ENCODE data around the gene FTH1. TPM values are rescaled to one million over a fixed set of nuclear protein-coding genes. Genes with fewer than 3 reads are reported as not detected.

FTH1 gene
- polyA plus RNA-seq, 1 of the 3 experiments (the other 2 are of a cell fraction): 1,229 TPM

DNA sequence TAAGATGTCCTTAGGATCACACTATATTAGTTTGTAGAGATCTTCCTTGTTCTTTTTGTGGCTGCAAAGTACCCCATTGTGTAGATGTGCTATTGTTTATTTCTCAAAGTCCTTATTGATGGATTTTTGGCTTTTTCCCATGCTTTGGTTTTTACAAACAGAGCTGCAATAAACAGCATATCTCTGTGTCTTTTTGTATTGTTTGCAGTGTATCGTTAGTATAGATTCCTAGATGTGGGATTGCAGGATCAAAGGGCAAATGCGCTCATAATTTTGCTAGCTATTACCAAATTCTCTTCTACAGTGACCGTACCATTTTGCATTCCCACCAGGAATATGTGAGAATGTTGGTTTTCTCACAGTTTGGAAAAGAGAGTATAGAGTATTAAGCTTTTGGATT is 27.5 kb upstream of the FTH1 start:
- Histone ChIP-seq H3K79me2 (ENCODE audit: insufficient read depth) (no peaks in the 10 kb centered on the region), H3K27ac (ENCODE audit: low read depth in 2 of 2, low read length in 1 of 2) (no peak overlapping the region), H4K20me1 (ENCODE audit: insufficient read depth) (no peaks in the 10 kb centered on the region), H3F3A (replicated peaks; ENCODE audit: insufficient read depth) (no peaks in the 10 kb centered on the region), H2AFZ (ENCODE audit: low read depth) (no peak overlapping the region), H3K9ac (no peak overlapping the region), H3K4me1 (ENCODE audit: control insufficient read depth in 1 of 2, insufficient read depth in 2 of 2, low read depth in 1 of 2, low read length in 1 of 2) (no peaks in the 10 kb centered on the region), H3K36me3 (replicated peaks in 1 of 2; ENCODE audit: control insufficient read depth in 1 of 2, insufficient read depth in 2 of 2, low read length in 1 of 2) (no peaks in the 10 kb centered on the region), H3K4me3 (ENCODE audit: low read depth in 2 of 2, low read length in 1 of 2) (no peak overlapping the region), H3K9me3 (no peaks in the 10 kb centered on the region), H3K27me3 (ENCODE audit: insufficient read depth) (no peaks in the 10 kb centered on the region), H3K9me2 (no peaks in the 10 kb centered on the region), H3K4me2 (no peak overlapping the region)
- CTCF ChIA-PET: interaction anchor here (0.9 to 2.2 kb wide), 3 partner anchors 15 to 113 kb away, joined by 3 to 7 read pairs (median 3); no protein-coding TSS in a partner anchor
- 91% methylated on average over 3 of the region's 3 CpGs for WGBS (ENCODE audit: low lambda C conversion rate)
- DNase-seq: no peak
- TF ChIP-seq, protein P1, sequence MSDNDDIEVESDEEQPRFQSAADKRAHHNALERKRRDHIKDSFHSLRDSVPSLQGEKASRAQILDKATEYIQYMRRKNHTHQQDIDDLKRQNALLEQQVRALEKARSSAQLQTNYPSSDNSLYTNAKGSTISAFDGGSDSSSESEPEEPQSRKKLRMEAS (IDR thresholded peaks at IDR 0.05; ENCODE audit: low read depth): no peak
- TF ChIP-seq, protein P2, sequence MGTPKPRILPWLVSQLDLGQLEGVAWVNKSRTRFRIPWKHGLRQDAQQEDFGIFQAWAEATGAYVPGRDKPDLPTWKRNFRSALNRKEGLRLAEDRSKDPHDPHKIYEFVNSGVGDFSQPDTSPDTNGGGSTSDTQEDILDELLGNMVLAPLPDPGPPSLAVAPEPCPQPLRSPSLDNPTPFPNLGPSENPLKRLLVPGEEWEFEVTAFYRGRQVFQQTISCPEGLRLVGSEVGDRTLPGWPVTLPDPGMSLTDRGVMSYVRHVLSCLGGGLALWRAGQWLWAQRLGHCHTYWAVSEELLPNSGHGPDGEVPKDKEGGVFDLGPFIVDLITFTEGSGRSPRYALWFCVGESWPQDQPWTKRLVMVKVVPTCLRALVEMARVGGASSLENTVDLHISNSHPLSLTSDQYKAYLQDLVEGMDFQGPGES (IDR thresholded peaks at IDR 0.05; ENCODE audit: low read depth, low read length): no peak
- TF ChIP-seq RFX5 (IDR thresholded peaks at IDR 0.05; ENCODE audit: low read length) (no peak), GABPA (IDR thresholded peaks at IDR 0.05; ENCODE audit: low read depth) (no peak), SIN3A (IDR thresholded peaks at IDR 0.05; ENCODE audit: borderline replicate concordance, low read depth, low read length) (no peak), RCOR1 (IDR thresholded peaks at IDR 0.05; ENCODE audit: low read length) (no peak), GATA2 (CRISPR knock-in tag; IDR thresholded peaks at IDR 0.05) (no peak), ELF1 (IDR thresholded peaks at IDR 0.05) (no peak), TEAD4 (IDR thresholded peaks at IDR 0.05; ENCODE audit: borderline replicate concordance, insufficient read depth) (no peak), CHD2 (IDR thresholded peaks at IDR 0.05; ENCODE audit: low read length, partially characterized antibody) (no peak), TAF1 (IDR thresholded peaks at IDR 0.05; ENCODE audit: borderline replicate concordance, low read depth, low read length) (no peak), FOSL2 (IDR thresholded peaks at IDR 0.05; ENCODE audit: borderline replicate concordance, low read depth) (no peak), TCF12 (IDR thresholded peaks at IDR 0.05) (no peak), NRF1 (IDR thresholded peaks at IDR 0.05; ENCODE audit: low read depth, low read length) (no peak)
- TF ChIP-seq, protein P3, sequence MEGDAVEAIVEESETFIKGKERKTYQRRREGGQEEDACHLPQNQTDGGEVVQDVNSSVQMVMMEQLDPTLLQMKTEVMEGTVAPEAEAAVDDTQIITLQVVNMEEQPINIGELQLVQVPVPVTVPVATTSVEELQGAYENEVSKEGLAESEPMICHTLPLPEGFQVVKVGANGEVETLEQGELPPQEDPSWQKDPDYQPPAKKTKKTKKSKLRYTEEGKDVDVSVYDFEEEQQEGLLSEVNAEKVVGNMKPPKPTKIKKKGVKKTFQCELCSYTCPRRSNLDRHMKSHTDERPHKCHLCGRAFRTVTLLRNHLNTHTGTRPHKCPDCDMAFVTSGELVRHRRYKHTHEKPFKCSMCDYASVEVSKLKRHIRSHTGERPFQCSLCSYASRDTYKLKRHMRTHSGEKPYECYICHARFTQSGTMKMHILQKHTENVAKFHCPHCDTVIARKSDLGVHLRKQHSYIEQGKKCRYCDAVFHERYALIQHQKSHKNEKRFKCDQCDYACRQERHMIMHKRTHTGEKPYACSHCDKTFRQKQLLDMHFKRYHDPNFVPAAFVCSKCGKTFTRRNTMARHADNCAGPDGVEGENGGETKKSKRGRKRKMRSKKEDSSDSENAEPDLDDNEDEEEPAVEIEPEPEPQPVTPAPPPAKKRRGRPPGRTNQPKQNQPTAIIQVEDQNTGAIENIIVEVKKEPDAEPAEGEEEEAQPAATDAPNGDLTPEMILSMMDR (IDR thresholded peaks at IDR 0.05): no peak
- TF ChIP-seq, protein P4, sequence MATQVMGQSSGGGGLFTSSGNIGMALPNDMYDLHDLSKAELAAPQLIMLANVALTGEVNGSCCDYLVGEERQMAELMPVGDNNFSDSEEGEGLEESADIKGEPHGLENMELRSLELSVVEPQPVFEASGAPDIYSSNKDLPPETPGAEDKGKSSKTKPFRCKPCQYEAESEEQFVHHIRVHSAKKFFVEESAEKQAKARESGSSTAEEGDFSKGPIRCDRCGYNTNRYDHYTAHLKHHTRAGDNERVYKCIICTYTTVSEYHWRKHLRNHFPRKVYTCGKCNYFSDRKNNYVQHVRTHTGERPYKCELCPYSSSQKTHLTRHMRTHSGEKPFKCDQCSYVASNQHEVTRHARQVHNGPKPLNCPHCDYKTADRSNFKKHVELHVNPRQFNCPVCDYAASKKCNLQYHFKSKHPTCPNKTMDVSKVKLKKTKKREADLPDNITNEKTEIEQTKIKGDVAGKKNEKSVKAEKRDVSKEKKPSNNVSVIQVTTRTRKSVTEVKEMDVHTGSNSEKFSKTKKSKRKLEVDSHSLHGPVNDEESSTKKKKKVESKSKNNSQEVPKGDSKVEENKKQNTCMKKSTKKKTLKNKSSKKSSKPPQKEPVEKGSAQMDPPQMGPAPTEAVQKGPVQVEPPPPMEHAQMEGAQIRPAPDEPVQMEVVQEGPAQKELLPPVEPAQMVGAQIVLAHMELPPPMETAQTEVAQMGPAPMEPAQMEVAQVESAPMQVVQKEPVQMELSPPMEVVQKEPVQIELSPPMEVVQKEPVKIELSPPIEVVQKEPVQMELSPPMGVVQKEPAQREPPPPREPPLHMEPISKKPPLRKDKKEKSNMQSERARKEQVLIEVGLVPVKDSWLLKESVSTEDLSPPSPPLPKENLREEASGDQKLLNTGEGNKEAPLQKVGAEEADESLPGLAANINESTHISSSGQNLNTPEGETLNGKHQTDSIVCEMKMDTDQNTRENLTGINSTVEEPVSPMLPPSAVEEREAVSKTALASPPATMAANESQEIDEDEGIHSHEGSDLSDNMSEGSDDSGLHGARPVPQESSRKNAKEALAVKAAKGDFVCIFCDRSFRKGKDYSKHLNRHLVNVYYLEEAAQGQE (IDR thresholded peaks at IDR 0.05; ENCODE audit: low read depth, low read length): no peak
- POLR2A ChIA-PET: interaction anchor here (1.9 kb wide), 1 partner anchor 46 kb away, joined by 4 read pairs; no protein-coding TSS in a partner anchor
